CD4-positive, alpha-beta T cell treated with Interleukin-10 for 1 hour (primary cell): ENCODE measurements around the gene TTC9.
"Not testable (repeated sequence)": the region's sequence is repeated elsewhere in the genome, so short reads cannot be mapped to it uniquely, and the experiment has no call there.

Experiments
- DNase-seq: peaks from one replicate; pipeline ENCODE4 v3.0.0-alpha.2; 2020

Gene TTC9

GRCh38 chr14:70685474-70686197, 43.9 kb downstream of the TTC9 start:
- DNase-seq: no peak

- no peak for DNase-seq
Measured at GRCh38 chr14:70692210-70692609, 50.5 kb downstream of the TTC9 start.

GRCh38 chr14:70696026-70696425, 54.3 kb downstream of the TTC9 start:
- DNase-seq: no peak

- no peak for DNase-seq
Measured at GRCh38 chr14:70697701-70698100, 56.0 kb downstream of the TTC9 start.

- no peak for DNase-seq
Measured at GRCh38 chr14:70698288-70698687, 56.6 kb downstream of the TTC9 start.

GRCh38 chr14:70699646-70700045, 57.9 kb downstream of the TTC9 start:
- no peak for DNase-seq

- DNase-seq: no peak
Measured at GRCh38 chr14:70700955-70701585, 59.4 kb downstream of the TTC9 start.

- no peak for DNase-seq
Measured at GRCh38 chr14:70701610-70702009, 59.9 kb downstream of the TTC9 start.

- no peak for DNase-seq
Measured at GRCh38 chr14:70702161-70702560, 60.4 kb downstream of the TTC9 start.

- not testable (repeated sequence) for DNase-seq
Measured at GRCh38 chr14:70703621-70704168, 62.0 kb downstream of the TTC9 start.

GRCh38 chr14:70704960-70705359, 63.2 kb downstream of the TTC9 start:
- no peak for DNase-seq

- no peak for DNase-seq
Measured at GRCh38 chr14:70706177-70706576, 64.5 kb downstream of the TTC9 start.

- DNase-seq: no peak
Measured at GRCh38 chr14:70707138-70708038, 65.7 kb downstream of the TTC9 start.

GRCh38 chr14:70708717-70709570, 67.2 kb downstream of the TTC9 start:
- DNase-seq: no peak

GRCh38 chr14:70709726-70710382, 68.1 kb downstream of the TTC9 start:
- DNase-seq: no peak

- DNase-seq: no peak
Measured at GRCh38 chr14:70711451-70711850, 69.7 kb downstream of the TTC9 start.

GRCh38 chr14:70713096-70713495, 71.4 kb downstream of the TTC9 start:
- no peak for DNase-seq

GRCh38 chr14:70713511-70713916, 71.8 kb downstream of the TTC9 start:
- no peak for DNase-seq

- DNase-seq: peak; percentile 64
Measured at GRCh38 chr14:70714055-70714550, 72.4 kb downstream of the TTC9 start.

GRCh38 chr14:70716483-70716882, 74.8 kb downstream of the TTC9 start:
- no peak for DNase-seq

GRCh38 chr14:70716958-70717357, 75.2 kb downstream of the TTC9 start:
- DNase-seq: no peak
